GM18502 (cell line): ENCODE measurements around the gene XYLT1.

ENCODE experiments used
- ATAC-seq: cut with Tn5 transposase; IDR thresholded peaks from one replicate; pipeline ENCODE4 v1.9.1; 2021; ENCODE audit warnings: mild to moderate bottlenecking; ENCODE audit not compliant: unreplicated experiment, poor library complexity

XYLT1 gene

GRCh38 chr16:17408296-17408695 is 62.5 kb downstream of the XYLT1 start:
- no peak for ATAC-seq

GRCh38 chr16:17407321-17407720 is 63.4 kb downstream of the XYLT1 start:
- no peak for ATAC-seq

GRCh38 chr16:17404941-17405689 is 65.6 kb downstream of the XYLT1 start:
- ATAC-seq, result no peak

- ATAC-seq, result no peak
Observed at GRCh38 chr16:17403859-17404545, 66.8 kb downstream of the XYLT1 start.

GRCh38 chr16:17403156-17403809 is 67.5 kb downstream of the XYLT1 start:
- no peak for ATAC-seq

GRCh38 chr16:17397499-17397891 is 73.3 kb downstream of the XYLT1 start:
- no peak for ATAC-seq

- ATAC-seq, result no peak
Observed at GRCh38 chr16:17396762-17397498, 73.8 kb downstream of the XYLT1 start.

GRCh38 chr16:17395849-17396480 is 74.8 kb downstream of the XYLT1 start:
- ATAC-seq, result no peak

GRCh38 chr16:17392857-17393692 is 77.7 kb downstream of the XYLT1 start:
- no peak for ATAC-seq

- ATAC-seq, result no peak
Observed at GRCh38 chr16:17392127-17392856, 78.5 kb downstream of the XYLT1 start.

GRCh38 chr16:17391715-17392114 is 79.0 kb downstream of the XYLT1 start:
- ATAC-seq, result no peak

GRCh38 chr16:17389384-17389783 is 81.4 kb downstream of the XYLT1 start:
- no peak for ATAC-seq

- ATAC-seq, result no peak
Observed at GRCh38 chr16:17387256-17387655, 83.5 kb downstream of the XYLT1 start.

- no peak for ATAC-seq
Observed at GRCh38 chr16:17386229-17386628, 84.5 kb downstream of the XYLT1 start.

- no peak for ATAC-seq
Observed at GRCh38 chr16:17384471-17384870, 86.3 kb downstream of the XYLT1 start.

- no peak for ATAC-seq
Observed at GRCh38 chr16:17382949-17383863, 87.6 kb downstream of the XYLT1 start.

- no peak for ATAC-seq
Observed at GRCh38 chr16:17382514-17382913, 88.2 kb downstream of the XYLT1 start.

- no peak for ATAC-seq
Observed at GRCh38 chr16:17381784-17382183, 89.0 kb downstream of the XYLT1 start.
